Measurements from ENCODE around the gene C6orf136.

C6orf136 gene

GRCh38 chr6:30676660-30677285 lies 29.8 kb downstream of the C6orf136 start:
- TF ChIP-seq ZFX (IDR thresholded peaks at IDR 0.05) (no peak), CTCF (conservative IDR thresholded peaks at IDR 0.05) (no peak)
- no peak overlapping the region for H3K27ac ChIP-seq

- no peak overlapping the region for H3K27ac ChIP-seq
Observed at GRCh38 chr6:30678964-30679726, 32.2 kb downstream of the C6orf136 start.

GRCh38 chr6:30679765-30680535 lies 33.0 kb downstream of the C6orf136 start:
- TF ChIP-seq ZFX (IDR thresholded peaks at IDR 0.05) (no peak), CTCF (conservative IDR thresholded peaks at IDR 0.05) (no peak)
- no peak overlapping the region for H3K27ac ChIP-seq

More at GRCh38 chr6:30678964-30679726, 32.2 kb downstream of the C6orf136 start:
- TF ChIP-seq ZFX (IDR thresholded peaks at IDR 0.05): no peak
- TF ChIP-seq CTCF (conservative IDR thresholded peaks at IDR 0.05): peak; percentile 98

- TF ChIP-seq CTCF (conservative IDR thresholded peaks at IDR 0.05) (no peak), ZFX (IDR thresholded peaks at IDR 0.05) (no peak)
- H3K27ac ChIP-seq: no peak overlapping the region
Observed at GRCh38 chr6:30681766-30682142, 34.8 kb downstream of the C6orf136 start.

GRCh38 chr6:30682143-30683117 lies 35.5 kb downstream of the C6orf136 start:
- no peak overlapping the region for H3K27ac ChIP-seq
- TF ChIP-seq CTCF (conservative IDR thresholded peaks at IDR 0.05) (no peak), ZFX (IDR thresholded peaks at IDR 0.05) (no peak)

GRCh38 chr6:30683183-30683979 lies 36.4 kb downstream of the C6orf136 start:
- H3K27ac ChIP-seq: no peak overlapping the region
- TF ChIP-seq ZFX (IDR thresholded peaks at IDR 0.05) (no peak), CTCF (conservative IDR thresholded peaks at IDR 0.05) (no peak)

Measured in C4-2B (cell line).